ENCODE data around the gene AGFG1.
A peak's percentile ranks its signal among the peaks of the same experiment; 100 is the strongest.

AGFG1 gene

GRCh38 chr2:227479865-227480475, 8.0 kb downstream of the AGFG1 start:
- Histone ChIP-seq H3K9me3 (ENCODE audit: insufficient read depth, low read depth, low read length) (no peaks in the 10 kb centered on the region), H3K36me3 (ENCODE audit: control insufficient read depth in 1 of 2, insufficient read depth in 2 of 2, low read length in 2 of 2) (no peaks in the 10 kb centered on the region), H3K4ac (ENCODE audit: low read depth, low read length) (no peak overlapping the region), H3K79me1 (ENCODE audit: low read length) (no peaks in the 10 kb centered on the region), H3K27me3 (ENCODE audit: insufficient read depth, low read length) (no peaks in the 10 kb centered on the region), H2BK120ac (ENCODE audit: insufficient read depth, low read length, poor library complexity) (no peak overlapping the region), H3K4me3 (ENCODE audit: low read depth, low read length) (no peak overlapping the region), H3K79me2 (ENCODE audit: control insufficient read depth, insufficient read depth, low read length, poor library complexity) (peaks cover 8% of the 10 kb centered on the region), H3K18ac (ENCODE audit: low read length) (no peak overlapping the region), H3K4me1 (ENCODE audit: control insufficient read depth in 1 of 2, insufficient read depth in 2 of 2, low read length in 2 of 2) (no peaks in the 10 kb centered on the region), H3K14ac (ENCODE audit: low read length) (no peak overlapping the region), H3K4me2 (ENCODE audit: low read length) (no peak overlapping the region), H4K12ac (ENCODE audit: low read depth, low read length) (no peak overlapping the region), H2BK12ac (ENCODE audit: low read length) (no peak overlapping the region), H3K27ac (ENCODE audit: low read depth, low read length) (no peak overlapping the region), H4K91ac (ENCODE audit: low read depth, low read length) (no peak overlapping the region), H3K9ac (ENCODE audit: low read length) (no peak overlapping the region), H2BK5ac (ENCODE audit: low read depth, low read length, poor library complexity) (no peak overlapping the region), H3K23ac (ENCODE audit: low read length) (no peak overlapping the region), H4K8ac (ENCODE audit: low read depth, low read length) (no peak overlapping the region), H2AFZ (ENCODE audit: insufficient read depth, low read length, poor library complexity) (no peak overlapping the region), H2AK5ac (ENCODE audit: low read length) (no peak overlapping the region)
- no CpG with 5 or more reads among the region's 2 CpGs for WGBS (ENCODE audit: extremely low coverage, insufficient coverage, insufficient read length)
- peak in 1 of 2 donors; percentile 54 for DNase-seq

- Histone ChIP-seq H4K12ac (ENCODE audit: low read depth, low read length) (no peak overlapping the region), H3K23ac (ENCODE audit: low read length) (no peak overlapping the region)
Observed at GRCh38 chr2:227480528-227480927, 8.6 kb downstream of the AGFG1 start.

GRCh38 chr2:227482638-227483340, 10.8 kb downstream of the AGFG1 start:
- H3K18ac ChIP-seq (ENCODE audit: low read length) = no peak overlapping the region
- H3K27me3 ChIP-seq (ENCODE audit: insufficient read depth, low read length) = no peaks in the 10 kb centered on the region
- peaks cover 6% of the 10 kb centered on the region for H3K79me2 ChIP-seq (ENCODE audit: control insufficient read depth, insufficient read depth, low read length, poor library complexity)
- no peaks in the 10 kb centered on the region for H3K9me3 ChIP-seq (ENCODE audit: insufficient read depth, low read depth, low read length)
- no peak overlapping the region for H3K4me3 ChIP-seq (ENCODE audit: low read depth, low read length)
- no peak overlapping the region for H2AFZ ChIP-seq (ENCODE audit: insufficient read depth, low read length, poor library complexity)
- no peak overlapping the region for H2BK12ac ChIP-seq (ENCODE audit: low read length)
- H2BK120ac ChIP-seq (ENCODE audit: insufficient read depth, low read length, poor library complexity) = no peak overlapping the region
- H3K4me1 ChIP-seq (ENCODE audit: control insufficient read depth in 1 of 2, insufficient read depth in 2 of 2, low read length in 2 of 2) = no peaks in the 10 kb centered on the region
- H4K12ac ChIP-seq (ENCODE audit: low read depth, low read length) = no peak overlapping the region
- no CpG with 5 or more reads among the region's 1 CpG for WGBS (ENCODE audit: extremely low coverage, insufficient coverage, insufficient read length)
- H2AK5ac ChIP-seq (ENCODE audit: low read length) = no peak overlapping the region
- H3K79me1 ChIP-seq (ENCODE audit: low read length) = no peaks in the 10 kb centered on the region
- no peak overlapping the region for H3K4me2 ChIP-seq (ENCODE audit: low read length)
- no peak overlapping the region for H2BK5ac ChIP-seq (ENCODE audit: low read depth, low read length, poor library complexity)
- peak overlapping the region; percentile 89 for H3K4ac ChIP-seq (ENCODE audit: low read depth, low read length)
- H3K9ac ChIP-seq (ENCODE audit: low read length) = no peak overlapping the region
- DNase-seq = no peak
- H3K14ac ChIP-seq (ENCODE audit: low read length) = no peak overlapping the region
- H3K27ac ChIP-seq (ENCODE audit: low read depth, low read length) = no peak overlapping the region
- H4K8ac ChIP-seq (ENCODE audit: low read depth, low read length) = no peak overlapping the region
- H3K23ac ChIP-seq (ENCODE audit: low read length) = no peak overlapping the region
- no peak overlapping the region for H4K91ac ChIP-seq (ENCODE audit: low read depth, low read length)
- no peaks in the 10 kb centered on the region for H3K36me3 ChIP-seq (ENCODE audit: control insufficient read depth in 1 of 2, insufficient read depth in 2 of 2, low read length in 2 of 2)

More at GRCh38 chr2:227480528-227480927, 8.6 kb downstream of the AGFG1 start:
- Histone ChIP-seq H3K9me3 (ENCODE audit: insufficient read depth, low read depth, low read length) (no peaks in the 10 kb centered on the region), H2AFZ (ENCODE audit: insufficient read depth, low read length, poor library complexity) (no peak overlapping the region), H3K27me3 (ENCODE audit: insufficient read depth, low read length) (no peaks in the 10 kb centered on the region), H3K4me3 (ENCODE audit: low read depth, low read length) (no peak overlapping the region), H2BK5ac (ENCODE audit: low read depth, low read length, poor library complexity) (no peak overlapping the region), H2AK5ac (ENCODE audit: low read length) (no peak overlapping the region), H3K4ac (ENCODE audit: low read depth, low read length) (peak overlapping the region; percentile 43), H3K9ac (ENCODE audit: low read length) (no peak overlapping the region), H3K79me1 (ENCODE audit: low read length) (no peaks in the 10 kb centered on the region), H3K14ac (ENCODE audit: low read length) (no peak overlapping the region), H4K8ac (ENCODE audit: low read depth, low read length) (no peak overlapping the region), H2BK12ac (ENCODE audit: low read length) (no peak overlapping the region), H3K27ac (ENCODE audit: low read depth, low read length) (no peak overlapping the region), H3K79me2 (ENCODE audit: control insufficient read depth, insufficient read depth, low read length, poor library complexity) (peaks cover 8% of the 10 kb centered on the region), H3K18ac (ENCODE audit: low read length) (no peak overlapping the region), H3K4me2 (ENCODE audit: low read length) (no peak overlapping the region), H4K91ac (ENCODE audit: low read depth, low read length) (no peak overlapping the region), H2BK120ac (ENCODE audit: insufficient read depth, low read length, poor library complexity) (no peak overlapping the region), H3K36me3 (ENCODE audit: control insufficient read depth in 1 of 2, insufficient read depth in 2 of 2, low read length in 2 of 2) (no peaks in the 10 kb centered on the region), H3K4me1 (ENCODE audit: control insufficient read depth in 1 of 2, insufficient read depth in 2 of 2, low read length in 2 of 2) (no peaks in the 10 kb centered on the region)
- DNase-seq = no peak
- no CpG with 5 or more reads among the region's 2 CpGs for WGBS (ENCODE audit: extremely low coverage, insufficient coverage, insufficient read length)

GRCh38 chr2:227485429-227485828, 13.5 kb downstream of the AGFG1 start:
- no peak overlapping the region for H2BK5ac ChIP-seq (ENCODE audit: low read depth, low read length, poor library complexity)
- DNase-seq = no peak
- H3K79me2 ChIP-seq (ENCODE audit: control insufficient read depth, insufficient read depth, low read length, poor library complexity) = peaks cover 5% of the 10 kb centered on the region
- no peak overlapping the region for H2AFZ ChIP-seq (ENCODE audit: insufficient read depth, low read length, poor library complexity)
- no peak overlapping the region for H2BK120ac ChIP-seq (ENCODE audit: insufficient read depth, low read length, poor library complexity)
- no peak overlapping the region for H3K4me2 ChIP-seq (ENCODE audit: low read length)
- H3K36me3 ChIP-seq (ENCODE audit: control insufficient read depth in 1 of 2, insufficient read depth in 2 of 2, low read length in 2 of 2) = no peaks in the 10 kb centered on the region
- H2BK12ac ChIP-seq (ENCODE audit: low read length) = no peak overlapping the region
- peak overlapping the region; percentile 62 for H3K4ac ChIP-seq (ENCODE audit: low read depth, low read length)
- no peaks in the 10 kb centered on the region for H3K27me3 ChIP-seq (ENCODE audit: insufficient read depth, low read length)
- no peak overlapping the region for H3K18ac ChIP-seq (ENCODE audit: low read length)
- WGBS (ENCODE audit: extremely low coverage, insufficient coverage, insufficient read length) = no CpG with 5 or more reads among the region's 1 CpG
- H3K4me1 ChIP-seq (ENCODE audit: control insufficient read depth in 1 of 2, insufficient read depth in 2 of 2, low read length in 2 of 2) = peaks cover 0 to 3% of the 10 kb centered on the region in 2 experiments
- H4K12ac ChIP-seq (ENCODE audit: low read depth, low read length) = no peak overlapping the region
- H4K8ac ChIP-seq (ENCODE audit: low read depth, low read length) = no peak overlapping the region
- no peak overlapping the region for H3K9ac ChIP-seq (ENCODE audit: low read length)
- H3K27ac ChIP-seq (ENCODE audit: low read depth, low read length) = no peak overlapping the region
- H4K91ac ChIP-seq (ENCODE audit: low read depth, low read length) = no peak overlapping the region
- H3K79me1 ChIP-seq (ENCODE audit: low read length) = no peaks in the 10 kb centered on the region
- no peak overlapping the region for H3K14ac ChIP-seq (ENCODE audit: low read length)
- H3K9me3 ChIP-seq (ENCODE audit: insufficient read depth, low read depth, low read length) = no peaks in the 10 kb centered on the region
- no peak overlapping the region for H3K4me3 ChIP-seq (ENCODE audit: low read depth, low read length)
- H2AK5ac ChIP-seq (ENCODE audit: low read length) = no peak overlapping the region
- no peak overlapping the region for H3K23ac ChIP-seq (ENCODE audit: low read length)
